T-helper 1 cell treated with Interleukin-12 subunit alpha and Interleukin-12 subunit beta and Interleukin-4 antibody, amounts not matched to agents 30 μg/mL and 1 μg/mL, for 36 hours (primary cell): Measurements from ENCODE around the gene SIRT2.

Source experiments
- H3K27ac Mint-ChIP-seq: one replicate; pipeline ENCODE4 v1.8.0; 2021; ENCODE audit warnings: mild to moderate bottlenecking, mixed read lengths
- H3K27me3 Mint-ChIP-seq: one replicate; pipeline ENCODE4 v1.8.0; 2021; ENCODE audit warnings: low read depth, mixed read lengths
- H3K36me3 Mint-ChIP-seq: one replicate; pipeline ENCODE4 v1.8.0; 2021; ENCODE audit warnings: low read depth, mixed read lengths
- H3K4me1 Mint-ChIP-seq: one replicate; pipeline ENCODE4 v1.8.0; 2021; ENCODE audit warnings: low read depth, mixed read lengths
- H3K4me3 Mint-ChIP-seq: one replicate; pipeline ENCODE4 v1.8.0; 2021; ENCODE audit warnings: mild to moderate bottlenecking, moderate library complexity, mixed read lengths
- H3K9me3 Mint-ChIP-seq: one replicate; pipeline ENCODE4 v1.8.0; 2021; ENCODE audit warnings: mixed read lengths

SIRT2 gene

GRCh38 chr19:38929929-38930775, 30.7 kb upstream of the SIRT2 start, which contains the start of gene SARS2:
TSS of gene SARS2 (minus strand) at chr19:38930763. CDS start at chr19:38930736, 27 bp downstream.
- Mint-ChIP-seq H3K27me3 (no peaks in the 10 kb centered on the region), H3K4me3 (peak within 1 kb of the TSS; percentile 94), H3K36me3 (peaks cover 32% of the 10 kb centered on the region), H3K4me1 (peaks cover 31% of the 10 kb centered on the region), H3K27ac (peak within 1 kb of the TSS; percentile 95), H3K9me3 (peaks cover 6% of the 10 kb centered on the region)

DNA sequence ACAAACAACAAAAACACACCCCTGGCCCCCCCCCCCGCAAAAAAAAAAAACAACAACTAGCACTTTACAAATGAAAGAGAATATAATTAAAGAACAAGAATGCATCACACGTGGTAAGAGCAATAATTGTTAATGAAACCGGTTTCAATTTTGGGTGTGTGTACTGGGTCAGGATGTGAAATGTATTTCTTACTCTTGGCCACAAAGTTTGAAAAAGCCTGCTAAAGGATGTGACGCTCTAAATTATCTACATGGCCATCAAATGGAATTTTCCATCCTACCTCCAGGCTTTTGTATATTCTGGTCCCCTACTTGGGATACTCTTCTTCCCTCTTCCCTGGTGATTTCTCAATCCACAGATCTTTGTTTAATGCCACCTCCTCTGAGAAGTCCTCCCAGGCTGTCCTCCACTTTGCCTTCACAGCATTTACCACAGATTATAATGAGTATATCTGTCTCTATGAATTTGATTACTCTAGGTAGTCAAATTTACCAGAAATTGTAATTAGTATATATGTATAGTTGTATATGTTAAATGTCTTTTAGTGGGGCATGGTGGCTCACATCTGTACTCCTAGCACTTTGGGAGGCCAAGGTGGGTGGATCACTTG, 29.1 kb upstream of the SIRT2 start:
- Mint-ChIP-seq H3K9me3 (no peaks in the 10 kb centered on the region), H3K4me3 (peak overlapping the region; percentile 16), H3K27ac (peak overlapping the region; percentile 95), H3K27me3 (no peaks in the 10 kb centered on the region), H3K36me3 (peaks cover 18% of the 10 kb centered on the region), H3K4me1 (peaks cover 27% of the 10 kb centered on the region)

DNA sequence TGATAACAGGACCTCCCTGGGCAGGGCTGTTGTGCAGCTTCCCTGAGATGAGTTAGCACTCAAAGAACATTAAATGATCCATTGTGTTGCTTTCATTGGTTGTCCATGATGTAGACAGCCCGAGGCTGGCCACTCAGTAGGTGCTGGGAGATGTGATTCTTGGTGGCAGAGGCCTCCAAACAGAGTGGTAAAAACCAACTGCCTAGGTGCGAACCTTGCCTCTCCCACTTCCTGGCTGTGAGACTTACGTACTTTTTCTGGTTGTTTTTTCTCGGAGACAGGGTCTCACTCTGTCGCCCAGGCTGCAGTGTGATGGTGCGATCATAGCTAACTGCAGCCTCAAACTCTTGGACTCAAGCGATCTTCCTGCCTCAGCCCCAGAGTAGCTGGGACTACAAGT, 25.0 kb upstream of the SIRT2 start:
- no peak overlapping the region for H3K27ac Mint-ChIP-seq
- H3K4me3 Mint-ChIP-seq, result no peak overlapping the region
- no peaks in the 10 kb centered on the region for H3K9me3 Mint-ChIP-seq
- peaks cover 9% of the 10 kb centered on the region for H3K4me1 Mint-ChIP-seq
- peaks cover 2% of the 10 kb centered on the region for H3K36me3 Mint-ChIP-seq
- no peaks in the 10 kb centered on the region for H3K27me3 Mint-ChIP-seq

GRCh38 chr19:38922482-38922881, 23.1 kb upstream of the SIRT2 start:
- Mint-ChIP-seq H3K27ac (no peak overlapping the region), H3K4me3 (no peak overlapping the region), H3K36me3 (no peaks in the 10 kb centered on the region), H3K9me3 (no peaks in the 10 kb centered on the region), H3K27me3 (no peaks in the 10 kb centered on the region), H3K4me1 (peaks cover 1% of the 10 kb centered on the region)

DNA sequence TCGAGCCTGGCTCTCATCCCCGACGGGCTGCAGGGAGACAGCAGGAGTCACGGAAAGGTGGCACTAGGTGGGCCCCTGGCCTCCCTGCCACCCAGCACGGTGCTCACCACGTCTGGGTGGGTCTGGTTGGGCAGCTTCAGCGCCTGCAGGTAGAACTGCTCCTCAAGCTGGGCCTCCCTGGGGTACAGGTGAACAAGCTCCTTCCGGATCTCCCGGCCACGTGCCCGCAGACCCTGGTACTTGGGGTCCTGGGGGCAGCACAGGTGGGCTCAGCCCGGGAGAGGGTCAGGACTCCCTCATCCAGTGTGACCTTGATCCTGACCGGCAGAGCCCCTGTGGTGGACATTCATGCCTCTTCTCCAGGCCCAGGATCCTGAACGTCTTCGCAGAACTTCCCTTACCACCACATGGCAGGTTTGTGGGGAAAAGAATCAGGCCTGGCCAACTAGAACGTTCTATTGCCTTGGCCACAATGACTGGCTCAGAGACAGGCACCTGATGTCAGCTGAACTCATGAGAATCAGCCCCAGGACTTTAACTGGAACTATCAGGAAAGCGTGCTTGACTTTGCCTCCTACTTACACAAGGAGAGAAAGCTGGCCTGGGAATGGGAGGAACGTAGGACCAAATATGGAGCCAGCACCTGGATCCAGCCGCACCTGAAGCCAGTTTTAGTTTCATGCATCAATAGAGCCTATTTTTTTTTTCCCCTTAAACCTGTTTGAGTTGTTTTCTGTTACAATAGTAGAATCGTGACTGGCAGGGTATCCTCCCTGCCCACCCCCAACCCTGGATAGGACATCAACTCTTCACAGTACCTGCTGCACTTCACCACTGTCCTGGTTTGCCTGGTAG, 22.2 kb upstream of the SIRT2 start:
- Mint-ChIP-seq H3K9me3 (no peaks in the 10 kb centered on the region), H3K36me3 (no peaks in the 10 kb centered on the region), H3K4me3 (no peak overlapping the region), H3K27me3 (no peaks in the 10 kb centered on the region), H3K4me1 (peaks cover under 1% of the 10 kb centered on the region), H3K27ac (no peak overlapping the region)

DNA sequence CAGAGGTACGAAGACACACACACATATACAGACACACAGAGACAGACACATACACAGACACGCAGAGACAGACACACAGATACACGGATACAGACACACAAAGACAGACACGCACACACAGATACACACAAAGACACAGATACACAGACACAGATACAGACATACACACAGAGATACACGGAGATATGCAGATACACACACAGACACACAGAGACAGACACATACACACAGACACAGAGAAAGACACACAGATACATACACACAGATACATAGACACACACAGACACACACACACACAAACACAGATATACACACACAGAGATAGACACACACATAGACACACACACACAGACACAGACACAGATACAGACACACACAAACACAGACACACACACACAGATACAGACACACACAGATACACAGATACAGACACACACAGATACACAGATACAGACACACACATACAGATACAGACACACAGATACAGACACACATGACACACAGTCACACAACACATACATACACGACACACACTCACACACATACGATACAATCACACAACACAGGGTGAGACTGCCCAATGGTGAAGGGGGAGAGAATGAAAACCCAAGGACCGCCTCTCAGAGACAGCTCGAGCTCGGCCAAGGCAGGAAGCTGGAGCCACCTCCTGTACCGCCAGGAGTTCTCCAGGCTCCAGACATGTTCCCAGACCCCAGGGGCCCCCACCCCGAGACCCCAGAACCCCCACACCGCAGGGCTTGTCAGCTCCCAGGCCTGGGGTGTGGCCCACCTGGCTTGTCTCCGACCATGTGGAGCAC, 21.4 kb upstream of the SIRT2 start:
- Mint-ChIP-seq H3K27ac (no peak overlapping the region), H3K27me3 (no peaks in the 10 kb centered on the region), H3K4me1 (no peaks in the 10 kb centered on the region), H3K9me3 (no peaks in the 10 kb centered on the region), H3K36me3 (no peaks in the 10 kb centered on the region), H3K4me3 (no peak overlapping the region)

DNA sequence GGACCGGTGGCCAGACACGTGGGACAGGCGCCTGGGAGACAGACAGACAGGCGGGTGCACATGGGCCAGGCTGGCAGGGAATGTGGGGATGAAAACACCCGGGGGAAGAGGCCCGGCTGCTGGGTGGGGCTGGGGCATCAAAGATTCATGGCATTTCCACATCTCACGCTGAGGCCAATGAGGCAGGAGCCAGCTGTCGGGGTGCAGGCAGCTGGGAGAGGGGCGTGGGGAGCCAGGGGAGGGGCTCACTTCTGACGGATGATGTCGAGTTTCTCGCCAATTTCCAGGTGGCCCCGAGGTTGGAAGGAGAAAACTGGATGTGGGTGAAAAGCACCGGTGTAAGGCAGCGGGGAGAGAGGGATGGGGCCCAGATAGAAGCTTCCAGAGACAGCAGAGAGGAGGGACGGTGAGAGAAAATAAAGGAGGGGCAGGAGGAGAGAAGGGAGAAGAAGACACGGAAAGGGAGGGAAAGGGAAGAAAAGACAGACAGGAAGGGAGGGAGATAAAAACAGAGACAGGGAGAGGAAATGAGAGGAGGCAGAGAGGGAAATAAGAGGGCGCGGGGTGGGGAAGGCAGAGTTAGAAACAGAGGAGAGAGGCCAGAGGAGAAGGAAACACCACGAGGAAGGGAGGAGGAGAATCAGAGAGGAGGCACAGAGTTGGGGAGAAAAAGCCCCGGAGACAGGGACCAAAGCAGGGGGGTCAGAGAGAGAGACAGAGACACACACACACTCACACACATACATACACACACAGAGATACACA, 20.6 kb upstream of the SIRT2 start:
- Mint-ChIP-seq H3K4me3 (no peak overlapping the region), H3K4me1 (no peaks in the 10 kb centered on the region), H3K9me3 (no peaks in the 10 kb centered on the region), H3K27me3 (no peaks in the 10 kb centered on the region), H3K36me3 (no peaks in the 10 kb centered on the region), H3K27ac (no peak overlapping the region)

GRCh38 chr19:38918526-38918925, 19.1 kb upstream of the SIRT2 start:
- Mint-ChIP-seq H3K4me3 (no peak overlapping the region), H3K9me3 (no peaks in the 10 kb centered on the region), H3K36me3 (peaks cover 4% of the 10 kb centered on the region), H3K27me3 (no peaks in the 10 kb centered on the region), H3K27ac (no peak overlapping the region), H3K4me1 (no peaks in the 10 kb centered on the region)

DNA sequence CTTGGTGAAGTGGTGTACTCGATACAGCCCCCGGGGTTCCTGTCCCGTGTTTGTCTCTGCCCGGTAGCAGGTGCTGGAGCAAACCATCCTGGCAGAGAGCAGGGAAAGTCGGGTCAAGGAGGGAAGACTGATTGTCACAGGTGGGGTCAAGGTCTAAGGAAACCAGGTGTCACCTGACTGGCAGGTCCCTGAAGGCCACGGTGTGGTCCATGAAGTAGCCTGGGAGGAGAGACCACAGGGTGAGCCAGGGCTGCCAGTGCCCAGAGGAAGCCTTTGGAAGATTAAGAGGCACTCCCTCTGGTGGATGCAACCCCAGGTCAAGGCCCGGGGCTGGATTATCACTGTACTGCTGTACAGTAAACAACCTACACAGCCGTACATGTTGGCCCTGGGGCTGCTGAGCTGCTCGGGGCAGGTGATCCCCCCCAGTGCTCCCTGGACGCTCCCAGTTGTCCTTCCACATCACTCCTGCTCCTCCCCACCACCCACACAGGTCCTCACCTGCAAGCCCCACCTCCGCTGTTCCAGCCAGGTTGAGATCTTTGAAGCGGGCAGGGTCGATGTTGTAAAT, 18.6 kb upstream of the SIRT2 start:
- Mint-ChIP-seq H3K4me3 (no peak overlapping the region), H3K36me3 (peaks cover 4% of the 10 kb centered on the region), H3K27ac (no peak overlapping the region), H3K27me3 (no peaks in the 10 kb centered on the region), H3K4me1 (peaks cover 2% of the 10 kb centered on the region), H3K9me3 (no peaks in the 10 kb centered on the region)

DNA sequence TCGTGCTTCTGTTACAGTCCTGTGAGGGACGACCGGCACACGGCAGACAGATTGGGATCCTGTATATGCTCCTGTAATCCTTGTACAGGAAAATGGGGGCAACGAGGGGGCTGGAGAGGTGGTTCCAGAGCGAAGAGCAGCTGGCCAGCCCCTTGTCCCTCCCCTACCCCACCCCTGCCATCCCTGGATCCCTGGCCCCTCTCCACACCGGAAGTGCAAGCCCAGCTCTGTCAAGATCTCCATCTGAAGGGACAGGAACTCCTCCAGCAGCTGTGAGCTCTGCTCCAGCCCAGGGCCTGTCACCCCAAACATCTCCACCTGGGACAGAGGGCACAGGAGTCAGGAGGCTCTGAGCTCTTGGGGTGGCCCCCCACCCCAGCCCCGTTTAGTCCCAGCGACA, 18.1 kb upstream of the SIRT2 start:
- H3K36me3 Mint-ChIP-seq, result peaks cover 4% of the 10 kb centered on the region
- no peak overlapping the region for H3K27ac Mint-ChIP-seq
- H3K9me3 Mint-ChIP-seq, result no peaks in the 10 kb centered on the region
- peaks cover 7% of the 10 kb centered on the region for H3K4me1 Mint-ChIP-seq
- no peaks in the 10 kb centered on the region for H3K27me3 Mint-ChIP-seq
- no peak overlapping the region for H3K4me3 Mint-ChIP-seq

- no peak overlapping the region for H3K27ac Mint-ChIP-seq
- H3K9me3 Mint-ChIP-seq, result no peaks in the 10 kb centered on the region
- peaks cover 7% of the 10 kb centered on the region for H3K4me1 Mint-ChIP-seq
- H3K27me3 Mint-ChIP-seq, result no peaks in the 10 kb centered on the region
- peaks cover 6% of the 10 kb centered on the region for H3K36me3 Mint-ChIP-seq
- H3K4me3 Mint-ChIP-seq, result no peak overlapping the region
These were observed 16.2 kb upstream of the SIRT2 start for GRCh38 chr19:38915329-38916321.

GRCh38 chr19:38913958-38914357, 14.5 kb upstream of the SIRT2 start:
- Mint-ChIP-seq H3K4me3 (no peak overlapping the region), H3K27me3 (no peaks in the 10 kb centered on the region), H3K27ac (no peak overlapping the region), H3K36me3 (peaks cover 10% of the 10 kb centered on the region), H3K4me1 (peaks cover 7% of the 10 kb centered on the region), H3K9me3 (no peaks in the 10 kb centered on the region)
